NCI-H2227 (cell line): Measurements from ENCODE around the gene RAPGEF3.
A peak's percentile ranks its signal among the peaks of the same experiment; 100 is the strongest.

Experiments used
- DNase-seq: peaks from one replicate; lab custom pipeline; 2025; ENCODE audit not compliant: unreplicated experiment; lab: John Stamatoyannopoulos, UW

Gene RAPGEF3

DNA sequence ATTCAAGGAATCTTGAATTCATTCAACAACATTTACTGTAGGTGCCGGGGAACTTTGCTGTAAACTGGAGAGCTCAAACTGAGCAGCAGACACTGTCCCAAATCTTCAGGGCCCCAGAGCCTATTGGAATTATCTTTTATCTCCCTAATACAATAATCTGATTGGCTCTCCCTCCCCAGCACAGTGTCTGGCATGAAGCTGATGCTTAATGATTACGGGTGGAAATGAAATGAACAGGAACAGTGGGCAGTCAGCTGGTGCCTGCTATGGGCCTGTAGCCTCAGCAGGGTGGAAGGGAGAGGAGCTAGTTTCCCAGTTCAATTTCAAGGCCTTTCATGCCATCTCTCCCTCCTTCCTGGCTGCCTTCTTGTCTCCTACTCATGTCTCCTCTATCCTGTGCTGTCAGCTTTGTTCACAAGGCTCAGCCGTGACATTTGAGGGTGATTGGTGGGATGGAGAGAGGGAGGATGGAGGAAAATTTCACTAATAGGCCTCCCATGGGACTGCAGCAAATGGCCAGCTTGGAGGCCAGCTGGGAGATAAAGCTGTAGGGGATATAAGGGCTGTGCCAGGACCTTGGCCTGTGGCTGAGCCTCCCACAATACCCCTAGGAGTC is 4.3 kb upstream of the RAPGEF3 start:
- no peak for DNase-seq

DNA sequence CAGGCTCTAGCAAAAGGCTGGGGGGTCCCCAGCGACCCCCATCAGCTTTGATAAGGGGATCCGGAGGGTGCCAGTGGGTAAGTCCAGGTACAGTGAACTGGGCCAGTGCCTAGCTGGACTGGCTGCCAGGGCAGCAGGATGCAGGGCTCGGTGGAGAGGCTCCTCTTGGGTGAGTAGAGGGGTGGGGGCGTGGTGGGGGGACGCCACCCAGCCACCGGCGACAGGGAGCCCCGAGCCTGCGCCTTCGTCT is 171 bp downstream of the RAPGEF3 start:
- no peak for DNase-seq

- no peak for DNase-seq
Observed at GRCh38 chr12:47757840-47758583, 668 bp downstream of the RAPGEF3 start.

DNA sequence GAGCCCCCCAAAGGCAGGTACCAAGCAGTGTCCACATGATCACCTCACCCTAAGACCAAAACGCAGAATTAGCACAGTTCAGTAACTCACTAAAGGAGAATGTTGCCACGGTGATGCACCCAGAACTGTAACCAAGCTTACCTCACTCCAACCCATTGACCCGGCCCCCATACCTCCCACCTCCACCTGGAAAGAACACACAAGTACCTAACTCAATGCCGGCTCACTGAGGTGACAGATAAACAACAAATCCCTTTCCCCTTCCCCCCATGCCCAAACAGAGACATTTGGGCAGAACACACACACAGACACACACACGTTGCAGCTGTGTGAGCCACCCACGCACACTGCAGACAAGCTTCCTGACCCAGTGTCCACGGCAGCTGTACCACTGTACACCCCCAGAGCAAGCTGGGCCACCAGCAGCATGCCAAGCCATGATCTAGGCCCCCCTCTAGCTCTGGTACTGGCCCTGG is 1.3 kb downstream of the RAPGEF3 start:
- DNase-seq: no peak

- DNase-seq: peak; percentile 2
Observed at GRCh38 chr12:47755655-47756562, 2.8 kb downstream of the RAPGEF3 start.

GRCh38 chr12:47754881-47755280 is 3.8 kb downstream of the RAPGEF3 start:
- no peak for DNase-seq

DNA sequence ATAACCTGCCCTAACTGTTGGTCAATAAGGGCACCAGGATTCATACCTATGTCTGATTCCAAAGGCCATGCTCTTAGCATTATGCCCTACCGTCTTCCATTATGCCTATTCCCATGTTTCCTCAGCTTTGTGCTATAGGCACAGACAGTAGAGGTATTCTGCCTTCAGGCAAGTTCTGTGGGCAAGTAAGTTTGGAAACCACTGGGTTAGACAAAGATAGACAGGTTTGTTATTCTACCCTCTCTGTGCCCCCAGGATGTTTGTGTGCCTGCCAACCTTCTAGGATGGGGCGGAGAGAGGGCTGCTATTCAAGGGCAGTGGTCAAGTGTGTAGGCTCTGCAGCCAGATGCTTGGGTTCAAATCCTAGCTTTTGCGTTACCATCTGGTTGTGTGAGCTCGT is 4.6 kb downstream of the RAPGEF3 start:
- DNase-seq: no peak

- no peak for DNase-seq
Observed at GRCh38 chr12:47753021-47754001, 5.4 kb downstream of the RAPGEF3 start.

DNA sequence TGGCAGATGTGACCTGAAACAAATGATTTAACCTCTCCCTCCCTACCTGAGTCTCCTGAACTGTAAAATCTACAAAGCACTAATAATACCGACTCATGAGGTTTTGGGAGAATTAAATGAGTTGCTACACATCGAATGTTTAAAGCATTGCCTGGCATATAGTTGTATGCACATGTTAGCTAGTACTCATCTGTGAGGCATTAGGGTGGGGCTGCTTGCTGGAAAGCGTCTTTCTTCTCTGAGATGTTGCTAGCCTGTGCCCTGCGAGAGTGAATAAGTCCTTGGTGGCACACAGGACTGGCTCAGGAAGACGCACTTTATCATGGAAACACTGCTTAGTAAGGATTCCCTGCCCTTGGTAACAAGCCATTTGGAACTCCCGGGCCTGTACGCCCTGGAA is 6.1 kb downstream of the RAPGEF3 start:
- no peak for DNase-seq

DNA sequence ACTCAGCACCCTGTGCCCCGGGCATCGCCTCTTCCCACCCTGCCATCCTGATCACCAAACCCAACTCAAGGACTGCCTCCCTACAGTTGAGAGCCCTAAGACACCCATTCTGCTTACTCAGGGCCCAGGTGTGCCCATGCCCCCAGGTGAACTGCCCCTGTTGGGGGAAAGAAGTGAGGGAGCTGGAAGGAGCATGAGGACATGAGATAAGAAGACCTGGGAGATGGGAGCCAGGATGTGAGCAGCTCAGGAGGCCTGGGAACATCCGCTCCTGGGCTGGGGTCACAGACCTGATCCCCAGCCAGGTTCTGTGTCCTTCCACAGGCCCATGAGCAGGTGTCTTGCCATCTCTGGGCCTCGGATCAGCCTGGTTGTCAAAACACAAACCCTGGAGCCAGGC is 6.6 kb downstream of the RAPGEF3 start:
- no peak for DNase-seq

- DNase-seq: no peak
Observed at GRCh38 chr12:47751561-47751960, 7.1 kb downstream of the RAPGEF3 start.

DNA sequence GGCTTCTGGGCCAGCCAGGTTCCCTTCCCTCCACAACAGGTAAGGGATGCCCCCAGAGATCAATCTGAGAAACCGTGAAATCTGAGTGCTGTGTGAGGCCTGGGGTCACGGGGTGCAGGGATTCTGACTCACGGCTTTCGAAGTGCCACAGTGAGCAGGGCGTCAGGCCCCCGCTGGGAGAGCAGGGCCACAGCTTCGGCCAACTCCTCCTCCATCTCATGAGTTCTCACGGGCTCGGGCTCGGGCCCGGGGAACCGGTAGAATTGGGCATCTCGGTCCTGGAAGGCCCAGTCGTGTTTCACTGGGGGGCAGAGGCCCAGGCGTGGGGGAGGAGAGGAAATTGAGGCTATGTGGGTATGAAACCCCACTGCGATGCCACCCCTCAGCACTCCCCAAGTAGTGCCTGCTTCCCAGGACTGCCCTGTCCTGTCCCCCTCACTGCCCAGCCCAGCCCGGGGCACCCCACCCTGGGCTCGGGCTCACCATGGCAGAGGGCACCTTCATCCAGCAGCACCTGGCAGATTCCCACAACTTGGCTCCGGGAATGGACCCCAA is 7.7 kb downstream of the RAPGEF3 start:
- no peak for DNase-seq

DNA sequence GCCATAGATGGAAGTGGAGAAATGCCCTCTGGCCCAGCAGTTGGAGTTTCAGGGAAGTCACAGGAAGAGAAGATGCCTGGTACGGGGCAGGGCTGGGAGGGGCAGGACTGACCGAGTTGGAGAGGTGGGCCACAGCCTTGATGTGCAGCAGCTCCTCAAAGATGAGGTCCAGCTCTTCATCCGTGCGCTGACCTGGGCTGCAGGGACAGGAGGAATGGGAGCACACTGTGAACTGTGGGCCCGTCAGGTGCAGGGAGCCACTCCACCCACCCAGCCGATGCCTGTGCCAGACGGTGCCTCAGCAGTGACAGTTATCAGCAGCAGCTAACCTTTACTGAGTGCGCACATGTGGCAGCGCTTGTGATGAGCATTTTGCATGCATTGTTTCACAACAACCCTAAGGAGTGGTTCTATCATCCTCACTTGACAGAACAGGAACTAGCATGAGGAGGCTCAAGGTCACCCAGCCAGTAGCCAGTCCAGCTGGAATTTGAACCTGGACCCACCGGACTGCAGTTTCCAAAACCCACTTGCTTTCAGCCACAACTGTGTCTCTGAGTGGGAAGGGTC is 8.4 kb downstream of the RAPGEF3 start:
- DNase-seq: no peak

DNA sequence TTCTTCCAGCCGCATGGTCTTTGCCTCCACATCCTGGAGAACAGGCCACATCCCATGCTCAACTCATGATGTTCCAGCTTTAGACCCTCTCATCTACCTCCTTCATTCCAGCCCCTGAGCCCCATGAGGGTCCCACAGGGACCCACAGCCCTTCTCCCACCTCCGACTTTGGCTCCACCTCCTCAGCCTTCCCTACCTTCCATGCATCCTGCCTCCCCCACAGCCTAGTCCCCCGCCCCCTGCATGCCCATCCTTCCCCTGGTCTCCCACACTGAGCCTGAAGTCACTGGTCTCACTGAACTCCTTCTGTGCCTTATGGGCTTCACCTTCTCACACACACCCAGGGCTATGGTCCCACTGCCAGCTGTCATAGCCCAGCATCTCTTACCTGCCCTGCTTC is 9.8 kb downstream of the RAPGEF3 start:
- no peak for DNase-seq

- no peak for DNase-seq
Observed at GRCh38 chr12:47748507-47748828, 10.2 kb downstream of the RAPGEF3 start.

DNA sequence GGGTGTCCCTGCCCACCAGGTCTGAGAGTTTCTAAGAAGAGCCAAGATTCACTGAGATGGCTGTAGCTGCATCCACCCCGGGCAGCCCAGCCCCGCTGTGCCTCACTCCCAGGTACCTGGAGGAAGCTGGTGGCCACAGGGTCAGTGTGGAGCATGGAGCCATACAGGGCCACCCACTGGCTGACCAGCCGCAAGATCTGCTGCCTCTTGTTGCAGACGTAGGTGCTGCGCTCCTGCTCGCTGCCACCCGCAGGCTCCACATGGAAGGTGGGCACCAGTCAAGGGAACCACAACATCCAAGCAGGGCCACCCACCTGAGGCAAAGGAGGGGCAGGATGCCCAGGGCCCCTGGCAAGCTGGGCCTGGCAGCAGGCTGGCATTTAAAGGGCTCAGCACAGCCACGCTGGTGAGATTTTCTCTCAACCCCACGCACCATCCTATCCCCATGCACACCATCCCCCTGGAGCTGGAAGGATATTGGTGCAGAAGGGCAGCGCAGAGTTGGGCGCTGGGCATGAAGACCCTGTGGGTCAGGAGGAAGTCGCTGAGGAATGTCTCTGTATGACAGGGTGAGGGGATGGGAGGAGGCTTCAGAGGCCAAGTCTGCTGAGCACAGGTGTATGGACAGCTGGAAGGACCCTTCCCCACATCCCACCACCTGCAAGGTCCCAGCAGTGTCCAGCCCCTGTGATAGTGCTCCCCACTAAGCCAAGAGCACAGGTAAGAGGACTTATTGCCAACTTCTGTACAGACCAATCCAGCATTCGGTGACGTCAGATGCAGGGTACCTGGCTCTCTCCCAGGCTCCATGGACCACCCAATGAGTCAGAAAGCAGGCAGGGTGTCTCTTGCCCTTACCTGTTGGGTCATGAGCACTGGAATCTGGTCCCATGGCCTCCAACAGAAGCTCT is 10.8 kb downstream of the RAPGEF3 start:
- DNase-seq: no peak

GRCh38 chr12:47747126-47747525 is 11.6 kb downstream of the RAPGEF3 start:
- DNase-seq: no peak

GRCh38 chr12:47746523-47746922 is 12.2 kb downstream of the RAPGEF3 start:
- DNase-seq: no peak

- no peak for DNase-seq
Observed at GRCh38 chr12:47746073-47746472, 12.6 kb downstream of the RAPGEF3 start.
